Keratinocyte (primary cell): ENCODE measurements around the gene RELL1.

Experiments used
- EZH2 ChIP-seq: IDR thresholded peaks from one replicate; pipeline ENCODE4 v1.6.1; 2012; ENCODE audit warnings: inconsistent platforms, mild to moderate bottlenecking, low read length, moderate library complexity
- TF ChIP-seq, protein P1 (sequence below), 3 experiments: IDR thresholded peaks in 1 of 3; conservative IDR thresholded peaks in 1 of 3; optimal IDR thresholded peaks in 1 of 3; 2 replicates in 2 of 3; 3 replicates in 1 of 3; pipeline versions ENCODE3 to v1.5.1; 2011; ENCODE audit warnings: low read length in 3 of 3, mild to moderate bottlenecking in 3 of 3, moderate library complexity in 2 of 3, control low read depth in 1 of 3, inconsistent platforms in 1 of 3; ENCODE audit not compliant: insufficient read depth in 2 of 3; ENCODE audit errors: extremely low read depth in 1 of 3

DNA sequence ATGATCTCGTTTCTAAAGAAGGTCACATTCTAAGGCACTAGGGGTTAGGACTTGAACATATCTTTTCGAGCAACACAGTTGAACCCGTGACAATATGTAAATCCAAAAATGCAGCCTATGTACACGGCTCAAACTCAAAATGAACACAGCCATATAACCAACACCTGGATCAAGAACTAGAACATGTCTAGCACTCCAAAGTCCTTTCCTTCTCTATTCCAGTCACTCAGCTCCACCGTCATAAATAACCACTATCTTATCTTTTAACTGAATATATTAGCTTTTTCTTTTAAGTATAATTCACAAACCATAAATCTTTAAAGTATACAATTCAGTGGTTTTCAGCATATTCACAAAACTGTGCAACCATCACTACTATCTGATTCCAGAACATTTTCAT, 19.4 kb upstream of the RELL1 start:
- TF ChIP-seq, protein P1, sequence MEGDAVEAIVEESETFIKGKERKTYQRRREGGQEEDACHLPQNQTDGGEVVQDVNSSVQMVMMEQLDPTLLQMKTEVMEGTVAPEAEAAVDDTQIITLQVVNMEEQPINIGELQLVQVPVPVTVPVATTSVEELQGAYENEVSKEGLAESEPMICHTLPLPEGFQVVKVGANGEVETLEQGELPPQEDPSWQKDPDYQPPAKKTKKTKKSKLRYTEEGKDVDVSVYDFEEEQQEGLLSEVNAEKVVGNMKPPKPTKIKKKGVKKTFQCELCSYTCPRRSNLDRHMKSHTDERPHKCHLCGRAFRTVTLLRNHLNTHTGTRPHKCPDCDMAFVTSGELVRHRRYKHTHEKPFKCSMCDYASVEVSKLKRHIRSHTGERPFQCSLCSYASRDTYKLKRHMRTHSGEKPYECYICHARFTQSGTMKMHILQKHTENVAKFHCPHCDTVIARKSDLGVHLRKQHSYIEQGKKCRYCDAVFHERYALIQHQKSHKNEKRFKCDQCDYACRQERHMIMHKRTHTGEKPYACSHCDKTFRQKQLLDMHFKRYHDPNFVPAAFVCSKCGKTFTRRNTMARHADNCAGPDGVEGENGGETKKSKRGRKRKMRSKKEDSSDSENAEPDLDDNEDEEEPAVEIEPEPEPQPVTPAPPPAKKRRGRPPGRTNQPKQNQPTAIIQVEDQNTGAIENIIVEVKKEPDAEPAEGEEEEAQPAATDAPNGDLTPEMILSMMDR (optimal IDR thresholded peaks at IDR 0.05 in 1 of 3, IDR thresholded peaks at IDR 0.05 in 1 of 3, conservative IDR thresholded peaks at IDR 0.05 in 1 of 3; ENCODE audit: extremely low read depth in 1 of 3, insufficient read depth in 2 of 3, low read length in 3 of 3): no peak
- TF ChIP-seq EZH2: no peak
